GM18520 (cell line): ENCODE measurements around the gene LRRC4C.

ENCODE experiments used
- ATAC-seq: cut with Tn5 transposase; IDR thresholded peaks from one replicate; pipeline ENCODE4 v1.9.1; 2021; ENCODE audit not compliant: unreplicated experiment

Gene LRRC4C

GRCh38 chr11:40391679-40392078 is 1067.8 kb downstream of the LRRC4C start:
- ATAC-seq = no peak

- no peak for ATAC-seq
These were observed 1071.2 kb downstream of the LRRC4C start for GRCh38 chr11:40388097-40388818.

GRCh38 chr11:40387240-40387980 is 1072.0 kb downstream of the LRRC4C start:
- ATAC-seq = no peak

- ATAC-seq = no peak
These were observed 1074.5 kb downstream of the LRRC4C start for GRCh38 chr11:40384991-40385390.

GRCh38 chr11:40381481-40381880 is 1078.0 kb downstream of the LRRC4C start:
- no peak for ATAC-seq

- ATAC-seq = no peak
These were observed 1078.6 kb downstream of the LRRC4C start for GRCh38 chr11:40380835-40381234.

GRCh38 chr11:40376331-40376730 is 1083.1 kb downstream of the LRRC4C start:
- ATAC-seq = no peak

GRCh38 chr11:40370821-40371616 is 1088.4 kb downstream of the LRRC4C start:
- no peak for ATAC-seq

GRCh38 chr11:40360206-40360798 is 1099.2 kb downstream of the LRRC4C start:
- ATAC-seq = no peak

GRCh38 chr11:40354121-40354520 is 1105.3 kb downstream of the LRRC4C start:
- no peak for ATAC-seq

GRCh38 chr11:40340911-40341310 is 1118.5 kb downstream of the LRRC4C start:
- no peak for ATAC-seq

GRCh38 chr11:40338739-40339138 is 1120.7 kb downstream of the LRRC4C start:
- no peak for ATAC-seq

GRCh38 chr11:40338062-40338461 is 1121.4 kb downstream of the LRRC4C start:
- no peak for ATAC-seq

GRCh38 chr11:40337118-40337517 is 1122.3 kb downstream of the LRRC4C start:
- ATAC-seq = no peak

- ATAC-seq = no peak
These were observed 1130.4 kb downstream of the LRRC4C start for GRCh38 chr11:40328890-40329614.

- ATAC-seq = no peak
These were observed 1136.2 kb downstream of the LRRC4C start for GRCh38 chr11:40323241-40323640.

GRCh38 chr11:40321537-40321936 is 1137.9 kb downstream of the LRRC4C start:
- ATAC-seq = no peak

GRCh38 chr11:40316171-40316570 is 1143.3 kb downstream of the LRRC4C start:
- ATAC-seq = no peak

GRCh38 chr11:40315122-40315521 is 1144.3 kb downstream of the LRRC4C start:
- no peak for ATAC-seq

- ATAC-seq = no peak
These were observed 1145.1 kb downstream of the LRRC4C start for GRCh38 chr11:40314327-40314726.
